ENCODE measurements around the gene ASAP2. TPM values are rescaled to one million over a fixed set of nuclear protein-coding genes. Genes with fewer than 3 reads are reported as not detected.
A peak's percentile ranks its signal among the peaks of the same experiment; 100 is the strongest.
"Not testable (repeated sequence)": the region's sequence is repeated elsewhere in the genome, so short reads cannot be mapped to it uniquely, and the experiment has no call there.

Gene ASAP2
- total and polyA plus RNA-seq, 4 experiments from 2014 or later, result not detected

- Mint-ChIP-seq H3K9me3 (no peaks in the 10 kb centered on the region), H3K27me3 (peaks cover 17 to 31% of the 10 kb centered on the region in 2 donors), H3K4me3 (no peak overlapping the region), H3K4me1 (peaks cover 0 to 5% (median 0%) of the 10 kb centered on the region in 4 donors), H3K27ac (no peak overlapping the region), H3K36me3 (no peaks in the 10 kb centered on the region)
- Histone ChIP-seq H3K36me3 (ENCODE audit: insufficient read depth, low read length) (no peaks in the 10 kb centered on the region), H3K27ac (ENCODE audit: low read depth, low read length) (no peak overlapping the region), H3K4me1 (ENCODE audit: insufficient read depth, low read length) (no peaks in the 10 kb centered on the region), H3K9me3 (ENCODE audit: control insufficient read depth in 1 of 2, low read length in 2 of 2) (no peaks in the 10 kb centered on the region), H3K4me3 (ENCODE audit: low read length in 2 of 2) (no peak overlapping the region), H3K27me3 (ENCODE audit: insufficient read depth, low read length) (no peaks in the 10 kb centered on the region)
- ChIA-PET CTCF (ENCODE audit: partially characterized antibody) (no interaction called here), POLR2A (ENCODE audit: partially characterized antibody) (no interaction called here)
- DNase-seq, result no peak
- intact Hi-C loops (cut with micrococcal nuclease), result no loop called here
These were observed 8.3 kb downstream of the ASAP2 start for GRCh38 chr2:9214873-9215272.

- no peaks in the 10 kb centered on the region for H3K4me1 ChIP-seq (ENCODE audit: insufficient read depth, low read length)
- no peak overlapping the region for H3K4me3 ChIP-seq (ENCODE audit: low read length in 2 of 2)
- Mint-ChIP-seq H3K9me3 (no peaks in the 10 kb centered on the region), H3K27ac (no peak overlapping the region), H3K27me3 (peaks cover 15 to 26% of the 10 kb centered on the region in 2 donors), H3K4me3 (no peak overlapping the region), H3K36me3 (no peaks in the 10 kb centered on the region), H3K4me1 (peaks cover 0 to 5% (median 0%) of the 10 kb centered on the region in 4 donors)
- H3K36me3 ChIP-seq (ENCODE audit: insufficient read depth, low read length), result no peaks in the 10 kb centered on the region
- ChIA-PET CTCF (ENCODE audit: partially characterized antibody) (no interaction called here), POLR2A (ENCODE audit: partially characterized antibody) (no interaction called here)
- intact Hi-C loops (cut with micrococcal nuclease), result no loop called here
- peak in 1 of 5 donors; percentile 28 for DNase-seq
- no peaks in the 10 kb centered on the region for H3K9me3 ChIP-seq (ENCODE audit: control insufficient read depth in 1 of 2, low read length in 2 of 2)
- no peak overlapping the region for H3K27ac ChIP-seq (ENCODE audit: low read depth, low read length)
- H3K27me3 ChIP-seq (ENCODE audit: insufficient read depth, low read length), result no peaks in the 10 kb centered on the region
These were observed 9.1 kb downstream of the ASAP2 start for GRCh38 chr2:9215680-9216079.

DNA sequence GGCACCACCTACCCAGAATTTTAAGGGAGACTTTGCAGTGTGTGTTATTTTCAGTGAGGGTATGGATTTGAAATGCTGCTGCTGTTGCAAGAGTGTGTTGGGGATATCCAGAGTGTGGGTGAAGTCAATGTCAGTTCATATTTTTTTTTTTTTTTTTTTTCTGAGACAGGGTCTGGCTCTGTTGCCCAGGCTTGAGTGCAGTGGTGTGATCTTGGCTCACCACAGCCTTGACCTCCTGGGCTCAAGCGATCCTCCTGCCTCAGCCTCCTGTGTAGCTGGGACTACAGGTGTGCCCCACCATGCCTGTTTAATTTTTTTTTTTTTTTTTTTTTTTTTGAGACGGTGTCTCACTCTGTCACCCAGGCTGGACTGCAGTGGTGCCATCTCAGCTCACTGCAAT lies 9.5 kb downstream of the ASAP2 start:
- H3K9me3 Mint-ChIP-seq; H3K27ac ChIP-seq (ENCODE audit: low read depth, low read length); intact Hi-C loops (cut with micrococcal nuclease); DNase-seq; H3K4me3 ChIP-seq (ENCODE audit: low read length in 2 of 2); H3K4me1 ChIP-seq (ENCODE audit: insufficient read depth, low read length); H3K36me3 ChIP-seq (ENCODE audit: insufficient read depth, low read length); H3K27me3 ChIP-seq (ENCODE audit: insufficient read depth, low read length); POLR2A ChIA-PET (ENCODE audit: partially characterized antibody); H3K36me3 Mint-ChIP-seq; H3K27ac Mint-ChIP-seq; H3K4me1 Mint-ChIP-seq; H3K9me3 ChIP-seq (ENCODE audit: control insufficient read depth in 1 of 2, low read length in 2 of 2); H3K4me3 Mint-ChIP-seq: not testable (repeated sequence)
- CTCF ChIA-PET (ENCODE audit: partially characterized antibody), result interaction anchor here (0.6 kb wide), 1 partner anchor 99 kb away, joined by 3 read pairs; no protein-coding TSS in a partner anchor
- peaks cover 15 to 26% of the 10 kb centered on the region in 2 donors for H3K27me3 Mint-ChIP-seq

- Mint-ChIP-seq H3K27me3 (peaks cover 9 to 13% of the 10 kb centered on the region in 2 donors), H3K9me3 (peaks cover 0 to 3% (median 0%) of the 10 kb centered on the region in 8 donors), H3K27ac (no peak overlapping the region), H3K4me3 (no peak overlapping the region), H3K36me3 (no peaks in the 10 kb centered on the region), H3K4me1 (peaks cover 0 to 5% (median 0%) of the 10 kb centered on the region in 4 donors)
- H3K27me3 ChIP-seq (ENCODE audit: insufficient read depth, low read length), result peaks cover 4% of the 10 kb centered on the region
- H3K9me3 ChIP-seq (ENCODE audit: control insufficient read depth in 1 of 2, low read length in 2 of 2), result no peaks in the 10 kb centered on the region
- no peak overlapping the region for H3K4me3 ChIP-seq (ENCODE audit: low read length in 2 of 2)
- intact Hi-C loops (cut with micrococcal nuclease), result no loop called here
- H3K27ac ChIP-seq (ENCODE audit: low read depth, low read length), result no peak overlapping the region
- no peak for DNase-seq
- H3K36me3 ChIP-seq (ENCODE audit: insufficient read depth, low read length), result no peaks in the 10 kb centered on the region
- ChIA-PET POLR2A (ENCODE audit: partially characterized antibody) (no interaction called here), CTCF (ENCODE audit: partially characterized antibody) (no interaction called here)
- no peaks in the 10 kb centered on the region for H3K4me1 ChIP-seq (ENCODE audit: insufficient read depth, low read length)
These were observed 11.5 kb downstream of the ASAP2 start for GRCh38 chr2:9217838-9218770.

- intact Hi-C loops (cut with micrococcal nuclease), result no loop called here
- H3K9me3 Mint-ChIP-seq, result peaks cover 0 to 3% (median 0%) of the 10 kb centered on the region in 8 donors
- H3K4me1 Mint-ChIP-seq, result peaks cover 0 to 5% (median 0%) of the 10 kb centered on the region in 4 donors
- Histone ChIP-seq H3K4me3 (ENCODE audit: low read length in 2 of 2) (no peak overlapping the region), H3K9me3 (ENCODE audit: control insufficient read depth in 1 of 2, low read length in 2 of 2) (no peaks in the 10 kb centered on the region), H3K4me1 (ENCODE audit: insufficient read depth, low read length) (no peaks in the 10 kb centered on the region), H3K27ac (ENCODE audit: low read depth, low read length) (no peak overlapping the region), H3K27me3 (ENCODE audit: insufficient read depth, low read length) (peaks cover 4% of the 10 kb centered on the region), H3K36me3 (ENCODE audit: insufficient read depth, low read length) (no peaks in the 10 kb centered on the region)
- no peak overlapping the region for H3K4me3 Mint-ChIP-seq
- H3K36me3 Mint-ChIP-seq, result no peaks in the 10 kb centered on the region
- ChIA-PET CTCF (ENCODE audit: partially characterized antibody) (no interaction called here), POLR2A (ENCODE audit: partially characterized antibody) (no interaction called here)
- no peak overlapping the region for H3K27ac Mint-ChIP-seq
- H3K27me3 Mint-ChIP-seq, result peaks cover 5 to 9% of the 10 kb centered on the region in 2 donors
- DNase-seq, result no peak
These were observed 12.4 kb downstream of the ASAP2 start for GRCh38 chr2:9219027-9219445.

DNA sequence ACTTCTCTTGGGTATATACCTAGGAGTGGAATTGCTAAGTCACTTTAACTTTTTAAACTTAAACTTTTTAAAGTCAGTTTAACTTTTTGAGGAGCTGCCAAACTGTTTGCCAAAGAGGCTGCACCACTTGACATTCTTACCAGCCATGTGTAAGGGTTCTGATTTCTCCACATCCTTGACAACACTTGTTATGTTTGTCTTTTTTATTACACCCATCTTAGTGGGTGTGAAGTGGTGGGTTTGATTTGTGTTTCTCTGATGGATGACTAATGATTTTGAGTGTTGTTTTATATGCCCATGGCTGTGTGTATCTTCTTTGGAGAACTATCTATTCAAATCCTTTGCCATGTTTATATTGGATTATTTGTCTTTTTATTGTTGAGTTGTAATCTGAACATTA lies 13.6 kb downstream of the ASAP2 start:
- no peaks in the 10 kb centered on the region for H3K4me1 ChIP-seq (ENCODE audit: insufficient read depth, low read length)
- no peaks in the 10 kb centered on the region for H3K9me3 ChIP-seq (ENCODE audit: control insufficient read depth in 1 of 2, low read length in 2 of 2)
- CTCF ChIA-PET (ENCODE audit: partially characterized antibody), result no interaction called here
- Mint-ChIP-seq H3K27ac (no peak overlapping the region), H3K36me3 (no peaks in the 10 kb centered on the region), H3K4me3 (no peak overlapping the region), H3K9me3 (peaks cover 0 to 3% (median 0%) of the 10 kb centered on the region in 8 donors), H3K4me1 (peaks cover 0 to 5% (median 0%) of the 10 kb centered on the region in 4 donors), H3K27me3 (peaks cover 5 to 9% of the 10 kb centered on the region in 2 donors)
- intact Hi-C loops (cut with micrococcal nuclease), result no loop called here
- peaks cover 4% of the 10 kb centered on the region for H3K27me3 ChIP-seq (ENCODE audit: insufficient read depth, low read length)
- no peak overlapping the region for H3K4me3 ChIP-seq (ENCODE audit: low read length in 2 of 2)
- POLR2A ChIA-PET (ENCODE audit: partially characterized antibody), result no interaction called here
- no peak for DNase-seq
- no peak overlapping the region for H3K27ac ChIP-seq (ENCODE audit: low read depth, low read length)
- H3K36me3 ChIP-seq (ENCODE audit: insufficient read depth, low read length), result no peaks in the 10 kb centered on the region

GRCh38 chr2:9221223-9221622 lies 14.6 kb downstream of the ASAP2 start:
- H3K27me3 ChIP-seq (ENCODE audit: insufficient read depth, low read length), result peaks cover 4% of the 10 kb centered on the region
- intact Hi-C loops (cut with micrococcal nuclease), result no loop called here
- H3K4me1 ChIP-seq (ENCODE audit: insufficient read depth, low read length), result no peaks in the 10 kb centered on the region
- Mint-ChIP-seq H3K4me3 (no peak overlapping the region), H3K27me3 (peaks cover 2 to 4% of the 10 kb centered on the region in 2 donors), H3K27ac (no peak overlapping the region), H3K36me3 (no peaks in the 10 kb centered on the region), H3K9me3 (peaks cover 0 to 3% (median 0%) of the 10 kb centered on the region in 8 donors), H3K4me1 (no peaks in the 10 kb centered on the region)
- H3K4me3 ChIP-seq (ENCODE audit: low read length in 2 of 2), result no peak overlapping the region
- no peak overlapping the region for H3K27ac ChIP-seq (ENCODE audit: low read depth, low read length)
- no peaks in the 10 kb centered on the region for H3K36me3 ChIP-seq (ENCODE audit: insufficient read depth, low read length)
- ChIA-PET CTCF (ENCODE audit: partially characterized antibody) (no interaction called here), POLR2A (ENCODE audit: partially characterized antibody) (no interaction called here)
- DNase-seq, result no peak
- H3K9me3 ChIP-seq (ENCODE audit: control insufficient read depth in 1 of 2, low read length in 2 of 2), result no peaks in the 10 kb centered on the region

Data from CD4-positive, alpha-beta memory T cell (primary cell).